OCI-LY7 (cell line): Measurements from ENCODE around the gene FEV.

Experiments used
- CTCF ChIP-seq: fragments of 200-600 bp; sonication (generic); conservative IDR thresholded peaks from 2 replicates; pipeline ENCODE4 v1.5.1; 2014; ENCODE audit warnings: mild to moderate bottlenecking, antibody characterized with exemption, low read length, moderate library complexity, mixed read lengths
- EZH2phosphoT487 ChIP-seq: fragments of 200-600 bp; sonication (generic); IDR thresholded peaks from 2 replicates; pipeline ENCODE4 v1.6.1; 2018; ENCODE audit warnings: low read depth, borderline replicate concordance, mild to moderate bottlenecking, mixed run types, antibody characterized with exemption, low read length, moderate library complexity, mixed read lengths

GRCh38 chr2:218997731-218998130 is 12.7 kb upstream of the FEV start:
- TF ChIP-seq CTCF (no peak), EZH2phosphoT487 (no peak)
